Fibroblast of villous mesenchyme (primary cell): ENCODE measurements around the gene TMCO4. TPM values are rescaled to one million over a fixed set of nuclear protein-coding genes. Genes with fewer than 3 reads are reported as not detected.

Experiments
- DNase-seq: peaks from one replicate; pipeline ENCODE4 v3.0.0-alpha.2; 2010; ENCODE audit warnings: low read depth
- H3K4me3 ChIP-seq: 2 replicates; pipeline ENCODE4 v1.5.1; 2011; ENCODE audit warnings: low read depth, mild to moderate bottlenecking, low read length
- CTCF ChIP-seq: IDR thresholded peaks from 2 replicates; pipeline ENCODE4 v1.5.1; 2012; ENCODE audit warnings: low read depth, mild to moderate bottlenecking, low read length; ENCODE audit not compliant: insufficient read depth
- total RNA-seq: library from RNA; depleted of rRNA; stranded (reverse); fragments of >200 nt; gene quantifications from 2 replicates; pipeline ENCODE4 v1.2.3, GENCODE V29; 2012

The TMCO4 gene
- total RNA-seq, 1 donor, result 20.7 TPM

- H3K4me3 ChIP-seq, result no peak overlapping the region
- no peak for DNase-seq
- TF ChIP-seq CTCF, result no peak
Measured at GRCh38 chr1:19750101-19750881, 49.4 kb downstream of the TMCO4 start.

- DNase-seq, result no peak
- no peak overlapping the region for H3K4me3 ChIP-seq
- no peak for TF ChIP-seq CTCF
Measured at GRCh38 chr1:19749685-19750084, 50.0 kb downstream of the TMCO4 start.

- H3K4me3 ChIP-seq, result no peak overlapping the region
- no peak for DNase-seq
- no peak for TF ChIP-seq CTCF
Measured at GRCh38 chr1:19747761-19748160, 52.0 kb downstream of the TMCO4 start.

- no peak for DNase-seq
- no peak for TF ChIP-seq CTCF
- no peak overlapping the region for H3K4me3 ChIP-seq
Measured at GRCh38 chr1:19744886-19745285, 54.8 kb downstream of the TMCO4 start.

GRCh38 chr1:19744335-19744743 is 55.4 kb downstream of the TMCO4 start:
- TF ChIP-seq CTCF, result no peak
- no peak for DNase-seq
- H3K4me3 ChIP-seq, result no peak overlapping the region

GRCh38 chr1:19743793-19744192 is 55.9 kb downstream of the TMCO4 start:
- no peak for TF ChIP-seq CTCF
- no peak overlapping the region for H3K4me3 ChIP-seq
- no peak for DNase-seq

GRCh38 chr1:19743180-19743579 is 56.5 kb downstream of the TMCO4 start:
- no peak for TF ChIP-seq CTCF
- no peak overlapping the region for H3K4me3 ChIP-seq
- DNase-seq, result no peak
